GM18909 (cell line): ENCODE data around the gene C2orf78.
A peak's percentile ranks its signal among the peaks of the same experiment; 100 is the strongest.
"Not testable (repeated sequence)": the region's sequence is repeated elsewhere in the genome, so short reads cannot be mapped to it uniquely, and the experiment has no call there.

Experiments
- ATAC-seq: cut with Tn5 transposase; IDR thresholded peaks from one replicate; pipeline ENCODE4 v1.9.1; 2021; ENCODE audit warnings: mild to moderate bottlenecking; ENCODE audit not compliant: unreplicated experiment, poor library complexity

The C2orf78 gene

DNA sequence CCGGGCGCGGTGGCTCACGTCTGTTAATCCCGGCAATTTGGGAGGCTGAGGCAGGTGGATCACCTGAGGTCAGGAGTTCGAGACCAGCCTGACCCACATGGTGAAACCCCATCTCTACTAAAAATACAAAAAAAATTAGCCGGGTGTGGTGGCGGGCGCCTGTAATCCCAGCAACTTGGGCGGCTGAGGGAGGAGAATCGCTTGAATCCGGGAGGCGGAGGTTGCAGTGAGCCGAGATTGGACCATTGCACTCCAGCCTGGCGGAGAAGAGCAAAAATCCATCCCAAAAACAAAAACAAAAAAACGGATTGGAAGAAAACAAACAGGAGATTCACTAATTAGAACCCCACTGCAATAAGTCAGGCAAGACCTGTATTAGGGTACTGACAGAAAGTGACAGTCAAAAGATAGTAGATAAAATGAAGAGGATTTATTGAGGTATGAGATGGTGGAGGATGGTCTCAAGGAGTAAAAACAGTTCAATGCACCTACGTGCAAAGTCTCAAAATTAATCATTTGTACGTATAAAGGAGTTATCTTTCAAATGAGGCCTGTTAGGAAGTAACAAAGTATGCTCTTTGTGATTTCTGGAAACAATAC is 5.0 kb upstream of the C2orf78 start:
- not testable (repeated sequence) for ATAC-seq

DNA sequence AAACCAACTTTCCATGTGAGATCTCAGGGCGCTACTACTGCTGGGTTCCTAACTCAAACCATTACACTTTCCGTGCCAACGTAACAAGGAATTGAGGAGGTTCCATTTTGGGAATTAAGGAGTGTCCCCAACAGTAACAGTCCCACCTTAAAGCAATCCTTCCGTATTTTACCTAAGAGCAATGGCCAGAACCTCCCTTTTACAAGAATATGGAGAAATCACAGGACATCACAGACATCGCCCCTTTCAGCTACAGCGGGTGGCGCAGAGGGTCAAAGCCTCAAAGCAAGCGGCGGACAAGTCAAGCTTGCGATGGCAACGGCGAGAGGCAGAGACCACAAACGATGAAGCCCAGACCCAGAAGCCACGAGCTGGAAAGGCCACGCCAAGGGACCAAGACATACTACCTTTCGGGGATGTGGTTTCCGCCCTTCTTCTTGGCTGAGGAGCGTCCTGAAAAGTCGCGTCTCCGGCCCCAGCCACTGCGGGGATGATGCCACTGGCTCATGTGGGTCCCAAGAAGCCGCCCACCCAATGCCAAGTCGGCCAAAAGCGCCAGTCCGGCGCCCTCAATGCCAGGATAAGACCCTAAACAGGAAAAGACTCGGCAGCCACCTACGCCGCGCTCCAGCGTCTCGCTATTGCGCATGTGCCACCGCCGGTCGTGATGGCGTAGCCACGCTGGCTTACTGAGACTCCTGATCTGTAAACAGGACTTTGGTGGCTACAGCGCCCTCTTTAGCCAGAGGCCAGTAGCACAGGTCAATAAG is 4.3 kb upstream of the C2orf78 start, which contains the start of gene DUSP11:
TSS of gene DUSP11 (minus strand) at position 637 of the 770 bp plus-strand sequence. CDS start at position 508, 129 bp downstream.
- ATAC-seq: peak; percentile 99

DNA sequence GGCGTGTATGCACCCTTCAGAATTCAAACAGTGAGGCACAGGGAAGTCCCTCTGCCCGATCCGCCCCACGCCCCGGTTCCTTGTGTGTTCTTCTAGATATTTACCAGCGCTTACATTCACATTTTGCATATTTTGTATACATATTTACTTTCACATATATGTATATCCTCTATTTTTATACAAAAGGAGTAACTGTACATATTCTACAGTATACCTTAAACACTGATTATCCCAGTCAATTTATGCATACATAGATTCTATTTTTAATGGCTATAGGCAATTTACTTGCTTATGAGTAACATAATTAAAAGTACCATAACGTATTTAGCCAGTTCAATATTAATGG is 3.8 kb upstream of the C2orf78 start:
- ATAC-seq: no peak

DNA sequence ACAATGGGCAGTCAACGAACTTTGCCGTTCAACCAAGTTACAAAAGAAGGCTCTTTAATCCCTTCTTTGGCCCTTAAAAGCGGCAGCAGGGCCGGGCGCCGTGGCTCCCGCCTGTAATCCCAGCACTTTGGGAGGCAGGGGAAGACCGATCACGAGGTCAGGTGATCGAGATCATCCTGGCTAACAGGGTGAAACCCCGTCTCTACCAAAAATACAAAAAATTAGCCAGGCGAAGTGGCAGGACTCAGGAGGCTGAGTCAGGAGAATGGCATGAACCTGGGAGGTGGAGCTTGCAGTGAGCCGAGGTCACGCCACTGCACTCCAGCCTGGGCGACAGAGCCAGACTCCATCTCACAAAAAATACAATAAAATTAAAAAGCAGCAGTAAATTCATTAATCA is 581 bp upstream of the C2orf78 start:
- not testable (repeated sequence) for ATAC-seq

DNA sequence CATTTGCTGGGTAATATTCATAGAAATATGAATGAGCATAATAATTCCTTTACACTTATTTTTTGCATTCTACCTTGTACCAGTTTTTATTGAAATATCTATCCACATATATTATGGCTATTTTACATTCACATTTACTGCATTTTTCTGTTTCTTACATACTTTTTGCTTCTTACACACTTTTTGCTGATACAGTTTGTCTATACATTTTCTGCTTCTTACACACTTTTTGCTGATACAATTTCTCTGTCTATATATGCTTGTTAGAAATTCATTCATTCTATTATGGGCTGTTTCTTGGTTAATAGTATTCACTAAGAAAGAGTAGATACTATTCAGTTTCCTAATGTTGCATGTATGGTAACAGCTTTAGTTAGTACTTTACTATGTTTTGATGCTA is 27.9 kb downstream of the C2orf78 start:
- no peak for ATAC-seq

DNA sequence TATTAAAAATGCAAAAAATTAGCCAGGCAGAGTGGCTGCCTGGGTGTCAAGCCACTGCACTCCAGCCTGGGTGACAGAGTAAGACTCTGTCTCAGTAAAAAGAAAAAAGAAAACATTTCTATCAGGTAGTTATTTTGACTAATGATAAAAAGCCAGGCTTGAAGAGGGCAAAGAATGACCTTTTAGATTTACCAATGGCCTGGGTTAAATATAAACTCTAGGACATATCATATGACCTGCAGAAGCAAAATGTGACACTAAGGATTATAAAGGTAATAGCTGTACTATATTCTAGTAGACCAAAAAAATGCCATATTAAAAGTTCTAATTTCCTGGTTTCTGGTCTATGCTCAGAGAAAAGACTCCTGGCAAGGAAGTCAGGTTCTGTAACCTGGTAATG is 28.7 kb downstream of the C2orf78 start:
- no peak for ATAC-seq

DNA sequence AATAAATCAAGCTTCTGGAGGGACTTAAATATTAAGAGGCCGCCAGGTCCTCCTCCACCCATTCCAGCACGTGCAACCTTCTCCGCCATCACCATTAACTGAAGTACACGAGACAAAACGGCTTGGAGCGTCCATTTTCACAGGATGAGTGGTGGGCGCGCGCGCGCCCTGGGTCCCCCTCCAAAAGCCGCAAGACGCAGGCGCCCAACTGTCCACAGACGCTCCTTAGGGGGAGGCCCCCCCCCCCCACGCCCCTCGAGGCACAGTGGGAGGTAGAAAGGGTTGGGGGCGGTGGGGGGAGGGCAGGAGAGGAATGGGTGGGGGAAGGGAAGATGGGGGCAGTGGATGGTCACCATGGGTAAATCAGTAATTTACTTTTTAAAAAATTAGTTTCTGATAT is 34.3 kb downstream of the C2orf78 start:
- ATAC-seq: no peak

DNA sequence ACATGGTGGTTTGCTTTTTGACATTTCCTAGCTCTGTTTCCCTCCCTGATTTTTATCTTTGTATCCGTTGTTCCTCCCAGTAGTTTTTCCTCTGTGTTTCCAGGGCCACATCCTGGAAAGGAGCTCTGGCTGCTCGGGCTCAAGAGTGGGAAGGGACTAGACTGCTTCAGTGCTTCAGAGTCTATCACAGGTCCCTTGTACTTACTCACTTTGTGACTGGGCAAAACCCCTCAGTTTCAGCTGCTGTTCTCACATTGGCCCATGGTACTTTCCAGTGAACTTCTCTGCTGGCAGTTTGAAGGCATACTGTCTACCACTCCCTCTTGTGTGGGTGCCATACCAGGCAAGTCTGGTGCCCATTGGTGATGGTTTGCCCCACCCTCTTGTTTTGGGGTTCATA is 37.2 kb downstream of the C2orf78 start:
- ATAC-seq: peak; percentile 77

DNA sequence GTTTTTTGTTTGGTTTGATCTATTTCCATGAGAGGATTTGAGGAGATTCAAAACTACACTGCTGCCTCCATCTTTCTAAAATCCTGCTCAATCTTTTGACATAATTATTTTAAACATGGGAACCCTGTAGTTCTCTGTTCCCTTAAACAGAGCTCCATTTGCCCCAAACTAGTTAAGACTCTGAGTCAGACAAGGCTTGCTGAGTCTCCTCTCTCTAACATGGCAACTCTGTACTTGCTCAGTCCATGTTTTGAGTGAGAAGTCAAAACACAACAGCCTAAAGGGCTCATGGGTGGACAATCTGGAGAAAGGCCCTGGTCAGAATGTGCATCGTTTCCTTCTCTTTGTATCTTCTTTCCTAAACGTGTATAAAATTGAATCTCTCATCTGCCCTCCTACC is 37.7 kb downstream of the C2orf78 start:
- no peak for ATAC-seq

DNA sequence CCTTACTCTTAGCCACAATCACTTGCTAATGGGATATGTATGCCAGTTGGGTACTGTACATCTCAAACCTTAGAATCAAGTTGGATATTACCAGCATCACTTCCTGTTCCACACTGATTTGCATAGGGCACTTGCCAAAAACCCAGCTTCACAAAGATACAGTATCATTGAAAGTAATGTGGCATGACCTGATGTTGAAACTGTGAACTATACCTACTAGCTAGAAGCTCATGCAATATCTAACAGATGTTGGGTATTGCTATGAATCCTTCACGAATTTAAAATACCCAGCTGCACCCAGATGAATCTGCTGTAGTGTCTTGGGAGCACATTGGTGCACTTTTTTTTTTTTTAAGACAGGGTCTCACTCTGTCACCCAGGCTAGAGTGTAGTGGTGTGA is 38.3 kb downstream of the C2orf78 start:
- peak; percentile 79 for ATAC-seq

DNA sequence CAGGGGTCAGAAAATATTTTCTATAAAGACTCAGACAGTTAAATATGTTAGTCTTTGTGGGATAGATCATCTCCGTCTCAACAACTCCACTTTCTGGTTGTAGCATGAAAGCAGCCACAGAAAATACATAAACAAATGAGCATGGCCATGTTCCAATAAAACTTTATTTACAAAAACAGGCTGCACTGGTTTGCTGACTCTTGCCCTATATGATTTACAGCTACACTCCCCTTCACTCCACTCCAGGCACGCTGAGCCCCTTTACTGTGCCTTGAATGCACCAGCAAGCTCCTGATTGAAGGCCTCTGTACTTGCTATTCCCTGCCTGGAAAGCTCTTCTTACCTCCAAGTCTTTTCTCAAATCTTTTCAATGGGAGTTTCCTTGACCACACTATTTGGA is 39.0 kb downstream of the C2orf78 start:
- ATAC-seq: no peak

DNA sequence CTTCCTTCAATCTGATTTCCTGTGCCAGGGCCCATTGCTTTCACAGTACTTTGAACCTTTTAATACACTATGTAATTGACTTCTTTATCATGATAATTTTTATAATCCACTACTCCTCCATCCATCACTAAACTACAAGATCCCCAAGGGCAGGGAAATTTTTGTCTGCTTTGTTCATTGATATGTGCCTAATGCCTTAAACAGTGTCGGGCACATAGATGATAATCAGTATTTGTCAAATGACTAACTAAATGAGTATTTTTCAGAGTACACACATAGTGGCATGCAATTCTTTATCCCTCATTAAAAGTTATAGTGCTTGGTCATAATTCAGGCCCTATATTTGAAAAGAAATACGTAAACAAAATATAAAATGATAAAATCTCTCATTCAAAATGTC is 39.4 kb downstream of the C2orf78 start:
- no peak for ATAC-seq

DNA sequence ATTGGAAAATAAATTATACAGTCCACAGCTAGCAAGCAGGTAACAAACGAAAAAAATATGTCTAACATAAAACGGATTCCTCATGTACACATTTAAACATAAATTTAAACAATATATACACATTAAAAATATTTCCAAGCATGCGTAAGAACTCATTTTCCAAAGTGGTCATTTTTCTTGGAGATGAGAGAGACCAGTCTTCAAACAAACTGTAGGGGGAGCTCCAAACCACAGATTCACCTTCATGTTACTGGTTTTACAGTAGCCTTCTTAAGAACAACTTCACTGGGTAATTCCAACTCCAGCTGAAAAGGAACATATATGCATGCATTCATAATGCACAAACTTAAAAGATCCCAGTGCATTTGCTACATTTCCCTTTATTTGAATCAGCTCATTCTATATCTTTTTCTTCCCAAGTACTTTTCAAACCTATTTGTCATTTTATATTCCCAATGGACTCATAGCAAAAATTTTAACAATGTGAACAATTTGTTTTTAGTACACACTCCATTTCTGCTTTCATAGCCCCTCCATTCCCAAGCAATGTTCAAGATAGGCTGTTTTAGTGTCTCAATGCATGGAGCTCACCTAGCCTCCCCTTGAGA is 40.0 kb downstream of the C2orf78 start:
- ATAC-seq: no peak

DNA sequence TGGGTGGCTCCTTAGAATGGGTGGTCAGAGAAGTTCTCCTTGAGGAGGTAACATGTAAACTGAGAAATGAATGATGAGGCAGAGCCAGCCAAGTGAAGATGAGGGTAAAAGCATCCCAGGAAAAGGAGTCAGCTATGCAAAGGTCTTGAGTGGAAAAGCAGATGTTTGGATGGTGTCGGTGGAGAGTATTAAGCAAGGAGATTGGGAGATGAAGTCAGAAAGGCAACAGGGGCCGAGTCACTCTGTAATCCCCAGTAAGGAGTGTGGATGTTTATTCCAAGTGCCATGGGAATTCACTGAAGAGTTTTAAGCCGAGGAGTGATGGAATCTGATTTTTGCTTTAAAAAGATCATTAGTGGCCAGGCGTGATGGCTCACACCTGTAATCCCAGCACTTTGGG is 41.4 kb downstream of the C2orf78 start:
- ATAC-seq: no peak

DNA sequence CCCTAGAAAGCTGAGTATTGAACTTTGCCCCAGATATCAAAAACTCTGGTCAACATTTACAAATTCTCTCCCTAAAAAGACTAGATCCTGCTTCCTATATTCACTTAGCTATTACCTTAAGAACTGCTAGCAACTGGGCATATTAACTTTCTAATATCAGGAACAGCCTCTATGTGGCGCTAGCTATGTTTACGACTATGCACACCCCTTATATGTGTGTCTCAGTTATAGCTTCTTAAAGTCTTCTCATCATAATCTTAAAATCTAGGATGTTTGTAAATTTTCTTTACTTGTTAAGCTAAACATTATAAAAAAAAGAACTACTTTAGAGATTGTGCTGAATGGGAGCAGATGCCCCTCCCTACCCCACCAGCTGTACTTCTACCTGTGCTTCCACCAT is 43.0 kb downstream of the C2orf78 start:
- ATAC-seq: no peak

DNA sequence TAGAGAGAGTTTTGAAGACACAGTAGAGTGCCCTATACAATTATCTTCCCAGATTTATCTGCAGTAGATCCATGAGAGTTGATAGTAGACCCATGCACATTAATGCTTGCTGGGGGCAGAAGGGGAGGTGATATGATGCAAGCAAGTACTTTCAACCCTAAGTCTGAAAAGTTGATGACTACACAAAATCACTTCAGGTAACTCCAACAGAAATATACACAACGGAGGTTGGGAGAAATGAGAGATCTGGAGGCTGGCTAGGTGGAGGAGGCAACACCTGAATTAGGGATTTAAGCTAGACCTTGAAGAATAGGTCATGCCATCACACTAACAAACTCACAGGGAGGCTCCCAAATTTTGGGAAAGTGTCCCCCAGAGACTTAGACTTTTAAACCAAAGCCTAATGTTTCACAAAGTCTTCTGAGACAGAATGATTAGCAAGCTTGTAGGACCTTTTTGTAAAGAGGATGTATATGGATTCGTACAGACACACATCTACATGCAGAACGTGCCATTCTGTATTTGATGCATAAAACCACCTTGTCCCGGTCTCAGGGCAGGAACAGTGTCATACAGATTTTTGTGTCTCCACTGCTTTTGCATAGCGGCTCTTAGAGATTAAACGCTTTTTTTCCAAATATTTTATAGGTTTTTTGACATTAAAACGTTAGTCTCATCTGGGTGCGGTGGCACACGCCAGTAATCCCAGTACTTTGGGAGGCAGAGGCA is 43.8 kb downstream of the C2orf78 start:
- ATAC-seq: no peak

DNA sequence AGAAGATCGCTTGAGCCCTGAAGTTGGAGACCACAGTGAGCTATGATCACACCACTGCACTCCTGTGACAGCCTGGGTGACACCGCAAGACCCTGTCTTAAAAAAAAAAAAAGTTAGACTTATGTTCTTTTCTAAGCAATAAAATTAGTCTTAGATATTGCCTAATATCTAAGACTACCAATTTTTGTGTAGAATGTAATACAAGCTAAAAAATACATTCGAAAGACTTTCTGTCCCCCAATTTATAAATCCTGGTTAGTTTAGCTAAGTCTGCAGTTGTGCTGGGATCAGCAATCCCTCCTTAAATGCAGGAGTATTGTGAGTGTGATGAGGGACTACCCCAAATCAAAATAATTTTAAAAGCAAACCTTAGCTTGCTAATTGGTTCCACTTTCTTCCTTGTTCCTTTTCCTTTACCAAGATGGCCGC is 44.4 kb downstream of the C2orf78 start:
- ATAC-seq: no peak

DNA sequence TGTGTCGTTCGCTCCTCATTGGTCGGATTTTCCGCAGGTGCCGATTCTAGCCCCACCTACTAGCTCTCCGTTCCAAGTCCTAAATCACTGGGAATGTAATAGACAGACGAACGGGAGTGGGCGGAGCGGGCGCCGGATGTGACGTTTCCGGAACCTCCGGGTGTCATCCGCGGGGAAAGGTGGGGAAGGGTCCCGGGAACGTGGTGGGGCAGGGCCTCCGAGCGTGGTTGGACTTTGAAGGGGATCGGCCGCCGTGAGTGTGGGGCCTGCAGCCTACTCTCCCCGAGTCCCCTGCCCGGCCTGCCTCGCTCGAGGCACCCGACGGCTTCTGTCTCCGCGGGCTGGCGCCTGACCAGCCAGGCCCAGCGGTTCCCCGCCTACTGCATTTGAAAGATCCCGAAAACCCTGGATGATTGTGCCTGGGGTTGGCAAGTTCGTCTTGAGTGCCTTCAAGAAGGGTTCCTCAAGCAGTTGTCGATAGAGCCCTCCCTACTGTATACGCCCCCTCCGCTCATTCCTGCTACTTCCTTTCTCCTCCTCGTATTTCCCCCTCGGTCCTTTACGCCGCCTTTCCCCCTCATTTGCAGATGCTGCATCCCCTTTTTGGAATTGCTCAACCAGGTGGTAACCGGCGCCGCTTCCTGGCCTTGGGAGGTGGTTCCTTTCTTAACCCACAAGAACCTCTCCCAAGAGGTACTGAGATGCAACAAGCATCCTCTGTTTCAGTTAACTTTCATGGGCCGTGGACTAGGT is 45.0 kb downstream of the C2orf78 start, which contains the start of gene STAMBP:
TSS of gene STAMBP (plus strand) at position 144 of the 753 bp plus-strand sequence. CDS start 1,896 bp downstream, outside the sequence.
- ATAC-seq: peak; percentile 84

DNA sequence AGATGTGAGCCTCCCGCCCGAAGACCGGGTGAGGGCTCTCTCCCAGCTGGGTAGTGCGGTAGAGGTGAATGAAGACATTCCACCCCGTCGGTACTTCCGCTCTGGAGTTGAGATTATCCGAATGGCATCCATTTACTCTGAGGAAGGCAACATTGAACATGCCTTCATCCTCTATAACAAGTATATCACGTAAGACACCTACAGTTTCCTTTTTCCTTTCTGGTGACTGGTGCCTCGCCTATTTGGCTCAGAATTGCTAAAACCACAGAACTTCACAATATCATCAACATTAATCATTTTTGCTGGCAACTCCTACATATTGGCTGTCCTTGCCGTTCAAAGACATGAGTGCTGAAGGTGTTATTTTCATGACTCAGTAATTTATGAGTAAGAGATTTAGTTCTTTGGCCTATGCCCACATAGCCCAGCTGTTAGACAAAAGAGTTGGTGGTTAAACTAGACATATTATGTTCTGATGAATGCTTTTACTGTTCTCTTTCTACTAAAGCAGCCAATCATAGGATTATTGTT is 47.0 kb downstream of the C2orf78 start:
- no peak for ATAC-seq

DNA sequence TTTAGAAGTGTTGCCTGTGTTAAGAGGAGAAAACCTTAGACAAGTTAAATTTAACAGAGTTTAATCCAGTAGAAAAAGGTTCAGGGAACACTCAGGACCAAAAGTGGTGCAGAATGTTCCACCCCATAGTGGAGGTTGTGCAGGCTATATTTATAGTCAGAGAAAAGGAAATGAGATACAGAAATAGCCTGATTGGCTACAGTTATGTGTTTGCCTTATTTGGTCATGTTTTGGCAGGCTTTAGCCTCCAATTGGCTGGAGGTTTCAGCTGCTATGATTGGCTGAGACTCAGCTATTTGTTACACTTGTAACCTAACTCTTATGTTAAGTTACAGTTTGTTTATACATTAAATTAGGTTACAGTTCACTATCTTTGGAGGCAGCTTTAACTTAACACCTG is 48.9 kb downstream of the C2orf78 start:
- no peak for ATAC-seq
